Osteoblast (primary cell): Measurements from ENCODE around the gene POLE. TPM values are rescaled to one million over a fixed set of nuclear protein-coding genes. Genes with fewer than 3 reads are reported as not detected.

Source experiments
- DNase-seq: peaks from one replicate; pipeline ENCODE4 v3.0.0; 2011; ENCODE audit warnings: low spot score, mixed read lengths; ENCODE audit not compliant: insufficient read length; ENCODE audit errors: missing footprints
- H2AFZ ChIP-seq: 2 replicates; pipeline ENCODE4 v1.6.0; 2011; ENCODE audit warnings: mild to moderate bottlenecking, low read length
- H3K27ac ChIP-seq: 2 replicates; pipeline ENCODE4 v1.5.1; 2011; ENCODE audit warnings: mild to moderate bottlenecking, low read depth, low read length, moderate library complexity
- H3K27me3 ChIP-seq: 2 replicates; pipeline ENCODE4 v1.6.0; 2012; ENCODE audit warnings: mild to moderate bottlenecking, control low read depth, inconsistent platforms, low read length, moderate library complexity; ENCODE audit not compliant: insufficient read depth
- H3K36me3 ChIP-seq: 2 replicates; pipeline ENCODE4 v1.5.1; 2011; ENCODE audit warnings: mild to moderate bottlenecking, low read length, control low read depth, moderate library complexity; ENCODE audit not compliant: insufficient read depth
- H3K4me1 ChIP-seq: 2 replicates; pipeline ENCODE4 v1.5.1; 2011; ENCODE audit warnings: mild to moderate bottlenecking, low read length, control low read depth, moderate library complexity; ENCODE audit not compliant: insufficient read depth
- H3K4me2 ChIP-seq: 2 replicates; pipeline ENCODE4 v1.6.0; 2011; ENCODE audit warnings: mild to moderate bottlenecking, low read length; ENCODE audit not compliant: insufficient read depth
- H3K4me3 ChIP-seq: fragments of 200-600 bp; sonication (generic); 3 replicates; pipeline ENCODE4 v1.5.1; 2012; ENCODE audit warnings: mild to moderate bottlenecking, low read length, inconsistent platforms; ENCODE audit not compliant: insufficient read depth
- H3K79me2 ChIP-seq: 2 replicates; pipeline ENCODE4 v1.6.0; 2012; ENCODE audit warnings: mild to moderate bottlenecking, low read length, control low read depth, inconsistent platforms; ENCODE audit not compliant: insufficient read depth
- H3K9me3 ChIP-seq: 2 replicates; pipeline ENCODE4 v1.5.1; 2011; ENCODE audit warnings: low read depth, low read length, control low read depth
- H4K20me1 ChIP-seq: 2 replicates; pipeline ENCODE4 v1.6.0; 2012; ENCODE audit warnings: mild to moderate bottlenecking, low read length, control low read depth; ENCODE audit not compliant: insufficient read depth
- total RNA-seq: library from RNA; depleted of rRNA; stranded (reverse); fragments of >200 nt; gene quantifications from 2 replicates; pipeline ENCODE4 v1.2.3, GENCODE V29; 2012
- TF ChIP-seq, protein P1 (sequence below): IDR thresholded peaks from 2 replicates; pipeline ENCODE4 v1.5.1; 2011; ENCODE audit warnings: mild to moderate bottlenecking, low read depth, low read length, moderate library complexity; ENCODE audit errors: extremely low read depth

The POLE gene
- total RNA-seq, 1 donor: 15.2 TPM

DNA sequence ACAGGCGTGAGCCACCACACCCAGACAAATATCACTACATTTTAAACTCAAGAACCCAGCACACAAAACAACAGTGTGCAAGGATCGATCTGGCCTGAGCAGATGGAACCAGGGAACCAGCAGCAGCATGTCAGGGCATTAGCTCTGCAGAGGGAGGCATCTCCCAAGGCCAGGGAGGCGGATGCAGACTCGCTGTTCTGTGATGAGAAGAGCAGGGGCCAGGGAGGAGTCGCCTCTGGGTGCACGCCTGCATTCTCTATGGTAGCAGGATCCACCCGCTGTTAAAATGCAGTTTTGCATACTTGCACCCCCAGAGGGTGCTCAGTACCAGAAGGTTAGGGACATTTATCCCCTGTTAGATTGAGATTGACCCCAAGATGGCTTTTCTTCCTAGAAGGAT, 41.4 kb upstream of the POLE start:
- H3K4me2 ChIP-seq: no peak overlapping the region
- peaks cover 88% of the 10 kb centered on the region for H3K36me3 ChIP-seq
- peaks cover 39% of the 10 kb centered on the region for H3K79me2 ChIP-seq
- no peak overlapping the region for H3K27ac ChIP-seq
- H2AFZ ChIP-seq: no peak overlapping the region
- no peaks in the 10 kb centered on the region for H3K27me3 ChIP-seq
- peaks cover 21% of the 10 kb centered on the region for H4K20me1 ChIP-seq
- H3K4me3 ChIP-seq: no peak overlapping the region
- H3K4me1 ChIP-seq: peaks cover 6% of the 10 kb centered on the region
- H3K9me3 ChIP-seq: no peaks in the 10 kb centered on the region
- peak; percentile 42 for DNase-seq
- TF ChIP-seq, protein P1, sequence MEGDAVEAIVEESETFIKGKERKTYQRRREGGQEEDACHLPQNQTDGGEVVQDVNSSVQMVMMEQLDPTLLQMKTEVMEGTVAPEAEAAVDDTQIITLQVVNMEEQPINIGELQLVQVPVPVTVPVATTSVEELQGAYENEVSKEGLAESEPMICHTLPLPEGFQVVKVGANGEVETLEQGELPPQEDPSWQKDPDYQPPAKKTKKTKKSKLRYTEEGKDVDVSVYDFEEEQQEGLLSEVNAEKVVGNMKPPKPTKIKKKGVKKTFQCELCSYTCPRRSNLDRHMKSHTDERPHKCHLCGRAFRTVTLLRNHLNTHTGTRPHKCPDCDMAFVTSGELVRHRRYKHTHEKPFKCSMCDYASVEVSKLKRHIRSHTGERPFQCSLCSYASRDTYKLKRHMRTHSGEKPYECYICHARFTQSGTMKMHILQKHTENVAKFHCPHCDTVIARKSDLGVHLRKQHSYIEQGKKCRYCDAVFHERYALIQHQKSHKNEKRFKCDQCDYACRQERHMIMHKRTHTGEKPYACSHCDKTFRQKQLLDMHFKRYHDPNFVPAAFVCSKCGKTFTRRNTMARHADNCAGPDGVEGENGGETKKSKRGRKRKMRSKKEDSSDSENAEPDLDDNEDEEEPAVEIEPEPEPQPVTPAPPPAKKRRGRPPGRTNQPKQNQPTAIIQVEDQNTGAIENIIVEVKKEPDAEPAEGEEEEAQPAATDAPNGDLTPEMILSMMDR: no peak

DNA sequence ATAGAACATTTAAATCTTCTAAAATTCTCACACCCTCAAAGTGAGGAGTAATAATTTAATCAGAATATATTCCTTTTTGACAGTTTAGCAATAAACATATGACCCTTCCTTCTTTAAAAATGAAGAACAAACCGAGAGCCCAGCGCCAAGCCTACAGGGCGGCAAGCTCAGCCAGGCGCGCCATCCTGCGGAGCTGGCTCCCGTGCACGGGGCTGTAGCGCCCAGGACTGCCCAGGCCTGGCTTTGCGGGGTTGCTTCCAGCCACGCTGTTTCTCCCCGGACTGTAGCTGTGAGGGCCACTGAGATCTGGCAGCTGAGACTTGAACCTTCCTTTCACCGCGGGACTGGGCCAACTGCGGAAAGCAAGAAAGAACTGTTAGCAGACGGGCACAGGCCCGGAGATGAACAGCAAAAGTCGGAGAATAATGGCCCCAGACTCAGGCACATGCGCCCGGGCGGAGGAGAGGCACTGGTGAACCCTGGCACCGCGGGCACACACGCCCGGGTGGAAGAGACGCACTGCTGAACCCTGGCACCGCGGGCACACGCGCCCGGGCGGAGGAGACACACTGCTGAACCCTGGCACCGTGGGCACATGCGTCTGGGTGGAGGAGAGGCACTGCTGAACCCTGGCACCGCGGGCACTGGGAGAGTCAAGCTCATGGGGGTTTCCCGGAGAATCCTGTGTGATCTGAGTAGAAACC, 40.1 kb upstream of the POLE start:
- Histone ChIP-seq H3K27ac (no peak overlapping the region), H2AFZ (no peak overlapping the region), H3K27me3 (no peaks in the 10 kb centered on the region), H3K4me3 (no peak overlapping the region), H4K20me1 (peaks cover 28% of the 10 kb centered on the region), H3K9me3 (no peaks in the 10 kb centered on the region), H3K36me3 (peaks cover 88% of the 10 kb centered on the region), H3K4me1 (peaks cover 6% of the 10 kb centered on the region), H3K79me2 (peaks cover 48% of the 10 kb centered on the region), H3K4me2 (no peak overlapping the region)
- TF ChIP-seq, protein P1: no peak
- DNase-seq: peak; percentile 60

DNA sequence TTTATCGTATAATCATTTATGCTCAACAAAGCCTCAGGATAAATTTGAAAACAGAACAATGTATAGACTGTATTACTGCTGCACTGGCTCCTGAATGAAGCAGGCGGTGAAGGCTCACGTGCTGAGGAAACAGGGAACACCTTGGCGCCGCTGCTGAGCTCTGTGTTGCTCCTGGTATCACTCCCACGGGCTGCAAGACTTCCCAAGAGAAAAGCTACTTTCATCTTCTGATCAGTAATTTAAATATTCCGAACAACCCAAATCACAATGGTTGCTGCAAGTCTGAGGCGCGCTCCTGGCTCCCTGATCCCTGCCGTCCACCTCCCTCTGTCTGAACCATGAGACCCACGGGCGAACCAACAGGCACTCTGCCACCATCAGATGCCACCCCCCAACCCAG, 39.2 kb upstream of the POLE start:
- no peak overlapping the region for H3K4me2 ChIP-seq
- no peak overlapping the region for H2AFZ ChIP-seq
- TF ChIP-seq, protein P1: no peak
- H3K79me2 ChIP-seq: peaks cover 51% of the 10 kb centered on the region
- H3K9me3 ChIP-seq: no peaks in the 10 kb centered on the region
- peaks cover 6% of the 10 kb centered on the region for H3K4me1 ChIP-seq
- no peak for DNase-seq
- H3K4me3 ChIP-seq: no peak overlapping the region
- H3K27me3 ChIP-seq: no peaks in the 10 kb centered on the region
- no peak overlapping the region for H3K27ac ChIP-seq
- H4K20me1 ChIP-seq: peaks cover 30% of the 10 kb centered on the region
- peaks cover 86% of the 10 kb centered on the region for H3K36me3 ChIP-seq

DNA sequence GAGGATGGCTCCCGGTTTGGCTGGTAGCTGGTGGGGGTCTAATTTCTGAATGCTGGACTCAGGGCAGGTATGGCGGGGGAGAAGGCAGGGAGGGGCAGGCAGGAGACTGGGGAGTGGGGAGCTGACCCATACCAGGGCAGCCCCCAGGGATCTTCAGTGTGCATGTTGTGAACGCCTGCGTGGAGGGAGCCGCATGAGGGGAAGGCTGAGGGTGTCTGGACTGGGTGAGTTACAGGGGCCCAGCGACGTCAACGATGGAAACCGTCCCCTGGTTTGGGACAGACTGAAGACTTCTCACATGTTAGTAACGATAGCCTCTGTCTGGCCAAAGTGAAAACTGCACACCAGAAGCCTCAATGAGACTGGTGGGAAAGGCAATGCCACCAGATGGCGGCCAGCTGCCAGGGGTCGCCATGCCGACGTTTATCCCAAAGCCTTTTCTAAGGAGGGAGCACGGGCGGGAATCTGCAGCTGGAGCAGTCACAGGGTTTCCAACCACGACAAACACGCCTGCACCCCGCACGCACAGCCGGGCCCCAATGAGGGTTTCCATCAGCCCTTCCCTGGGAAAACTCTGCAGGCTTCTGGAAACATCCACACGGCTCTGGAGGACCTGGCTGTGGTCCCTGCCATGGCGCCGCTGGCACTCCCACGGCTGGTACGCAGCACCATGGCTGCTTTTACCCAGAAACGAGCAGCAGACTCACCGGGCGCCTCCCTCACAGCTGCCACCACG, 37.5 kb upstream of the POLE start:
- no peak overlapping the region for H3K4me2 ChIP-seq
- H3K79me2 ChIP-seq: peaks cover 59% of the 10 kb centered on the region
- H3K27me3 ChIP-seq: no peaks in the 10 kb centered on the region
- peak overlapping the region; percentile 67 for H3K27ac ChIP-seq
- TF ChIP-seq, protein P1: no peak
- no peak overlapping the region for H2AFZ ChIP-seq
- peaks cover 31% of the 10 kb centered on the region for H4K20me1 ChIP-seq
- H3K36me3 ChIP-seq: peaks cover 86% of the 10 kb centered on the region
- H3K9me3 ChIP-seq: no peaks in the 10 kb centered on the region
- peaks cover 6% of the 10 kb centered on the region for H3K4me1 ChIP-seq
- peak; percentile 61 for DNase-seq
- no peak overlapping the region for H3K4me3 ChIP-seq
